Measurements from ENCODE around the gene SLX4IP.

The SLX4IP gene

DNA sequence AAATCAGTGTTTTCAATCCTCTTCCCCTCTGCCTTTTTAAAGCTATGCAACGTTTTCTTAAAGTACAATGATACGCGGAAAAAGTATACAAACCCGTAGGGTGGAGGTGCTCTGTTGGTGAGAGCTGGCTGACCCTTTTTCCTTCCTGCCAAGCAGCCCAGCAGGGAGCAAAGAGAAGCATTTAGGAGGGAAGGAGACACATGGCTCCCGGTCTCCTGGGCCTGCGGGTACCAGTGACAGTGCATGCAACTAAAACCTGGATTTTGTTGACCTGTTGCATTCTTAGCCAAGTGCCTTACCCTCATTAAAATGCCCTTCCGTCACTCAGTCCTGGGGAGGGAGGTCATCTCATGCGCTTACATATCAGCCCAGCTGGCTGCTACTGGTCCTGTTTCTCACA is 87.2 kb downstream of the SLX4IP start:
- no peak overlapping the region for H3K4me3 ChIP-seq (ENCODE audit: low read depth, low read length)
- TF ChIP-seq, protein P1, sequence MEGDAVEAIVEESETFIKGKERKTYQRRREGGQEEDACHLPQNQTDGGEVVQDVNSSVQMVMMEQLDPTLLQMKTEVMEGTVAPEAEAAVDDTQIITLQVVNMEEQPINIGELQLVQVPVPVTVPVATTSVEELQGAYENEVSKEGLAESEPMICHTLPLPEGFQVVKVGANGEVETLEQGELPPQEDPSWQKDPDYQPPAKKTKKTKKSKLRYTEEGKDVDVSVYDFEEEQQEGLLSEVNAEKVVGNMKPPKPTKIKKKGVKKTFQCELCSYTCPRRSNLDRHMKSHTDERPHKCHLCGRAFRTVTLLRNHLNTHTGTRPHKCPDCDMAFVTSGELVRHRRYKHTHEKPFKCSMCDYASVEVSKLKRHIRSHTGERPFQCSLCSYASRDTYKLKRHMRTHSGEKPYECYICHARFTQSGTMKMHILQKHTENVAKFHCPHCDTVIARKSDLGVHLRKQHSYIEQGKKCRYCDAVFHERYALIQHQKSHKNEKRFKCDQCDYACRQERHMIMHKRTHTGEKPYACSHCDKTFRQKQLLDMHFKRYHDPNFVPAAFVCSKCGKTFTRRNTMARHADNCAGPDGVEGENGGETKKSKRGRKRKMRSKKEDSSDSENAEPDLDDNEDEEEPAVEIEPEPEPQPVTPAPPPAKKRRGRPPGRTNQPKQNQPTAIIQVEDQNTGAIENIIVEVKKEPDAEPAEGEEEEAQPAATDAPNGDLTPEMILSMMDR (IDR thresholded peaks at IDR 0.05; ENCODE audit: borderline replicate concordance, insufficient read depth, low read depth, low read length), result no peak

DNA sequence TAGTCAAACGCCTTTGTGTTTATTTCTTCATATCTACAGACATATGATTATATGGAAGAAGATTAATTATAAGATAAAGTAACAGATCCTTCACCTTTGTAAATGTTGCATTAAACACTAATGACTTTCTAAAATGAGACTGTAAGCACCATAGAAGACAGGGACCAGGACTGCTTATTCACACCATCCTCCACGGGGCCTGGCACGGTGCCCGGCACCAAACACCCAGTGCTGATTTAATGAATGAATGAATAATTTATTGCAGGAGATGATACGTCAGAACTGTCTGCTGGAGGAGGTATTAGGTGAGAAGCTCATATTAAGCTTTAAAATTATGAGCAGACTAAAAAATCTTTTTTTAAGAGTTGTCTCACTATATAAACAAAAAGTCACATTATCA is 88.3 kb downstream of the SLX4IP start:
- no peak overlapping the region for H3K4me3 ChIP-seq (ENCODE audit: low read depth, low read length)
- TF ChIP-seq, protein P1 (IDR thresholded peaks at IDR 0.05; ENCODE audit: borderline replicate concordance, insufficient read depth, low read depth, low read length), result no peak

DNA sequence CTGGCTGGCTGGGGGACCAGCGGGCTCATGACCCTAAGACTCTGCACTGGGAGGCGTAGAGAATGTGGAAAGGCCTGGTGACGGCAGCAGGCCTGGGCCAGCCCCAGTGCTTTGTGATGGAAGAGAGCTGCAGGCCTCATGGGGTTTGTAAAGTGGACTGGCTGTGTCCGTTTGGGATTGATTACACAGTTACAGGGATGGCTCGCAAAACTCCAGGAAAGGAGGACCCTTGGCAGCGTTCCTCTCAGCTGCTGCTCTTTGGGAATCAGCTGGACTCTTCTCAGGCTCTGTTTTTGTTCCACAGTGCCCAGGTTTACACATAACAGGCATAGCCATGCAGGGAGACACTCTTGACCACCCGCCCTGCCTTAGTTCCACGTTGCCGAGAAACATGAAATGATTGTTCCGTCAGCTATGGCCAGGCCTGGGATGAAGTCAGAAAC is 89.0 kb downstream of the SLX4IP start:
- H3K4me3 ChIP-seq (ENCODE audit: low read depth, low read length), result no peak overlapping the region
- TF ChIP-seq, protein P1 (IDR thresholded peaks at IDR 0.05; ENCODE audit: borderline replicate concordance, insufficient read depth, low read depth, low read length), result no peak

DNA sequence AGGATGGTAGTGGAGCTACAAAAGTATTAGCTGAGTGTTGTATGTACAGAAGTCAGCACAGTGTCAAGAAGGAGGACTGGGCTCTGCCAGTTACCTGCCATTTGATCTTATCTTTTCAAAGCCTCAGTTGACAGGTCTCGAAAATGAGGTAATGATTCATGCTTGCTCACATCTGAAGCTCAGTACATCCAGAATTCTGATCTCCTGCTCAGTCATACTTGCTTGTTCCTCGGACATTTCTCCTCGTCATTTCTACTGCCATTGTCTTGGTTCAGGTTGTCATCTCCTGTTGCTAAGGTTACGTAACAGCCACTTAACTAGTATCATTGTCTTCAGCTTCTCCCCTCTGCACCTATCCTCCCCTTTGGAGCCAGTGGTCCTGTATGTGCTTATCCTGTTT is 89.5 kb downstream of the SLX4IP start:
- TF ChIP-seq, protein P1 (IDR thresholded peaks at IDR 0.05; ENCODE audit: borderline replicate concordance, insufficient read depth, low read depth, low read length), result no peak
- H3K4me3 ChIP-seq (ENCODE audit: low read depth, low read length), result no peak overlapping the region

DNA sequence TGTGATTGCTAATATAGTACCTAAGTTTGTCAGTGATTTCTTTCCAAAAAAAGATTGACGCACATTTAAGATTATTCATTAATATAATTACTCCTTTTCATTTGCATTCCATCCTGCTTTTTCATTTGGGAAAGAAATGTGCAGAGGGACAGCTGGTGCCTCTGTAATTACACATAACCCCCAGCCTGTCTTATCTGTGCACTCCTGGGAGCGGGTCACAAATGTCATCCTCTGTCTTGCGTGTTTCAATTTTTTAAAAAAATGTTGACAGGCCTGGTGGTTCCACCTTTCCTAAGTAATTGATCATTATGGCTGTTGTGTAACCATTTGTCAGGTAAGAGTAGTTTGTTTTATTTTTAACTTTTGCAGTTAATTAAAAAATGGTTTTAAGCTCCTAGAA is 92.7 kb downstream of the SLX4IP start:
- TF ChIP-seq, protein P1 (IDR thresholded peaks at IDR 0.05; ENCODE audit: borderline replicate concordance, insufficient read depth, low read depth, low read length), result no peak
- no peak overlapping the region for H3K4me3 ChIP-seq (ENCODE audit: low read depth, low read length)

DNA sequence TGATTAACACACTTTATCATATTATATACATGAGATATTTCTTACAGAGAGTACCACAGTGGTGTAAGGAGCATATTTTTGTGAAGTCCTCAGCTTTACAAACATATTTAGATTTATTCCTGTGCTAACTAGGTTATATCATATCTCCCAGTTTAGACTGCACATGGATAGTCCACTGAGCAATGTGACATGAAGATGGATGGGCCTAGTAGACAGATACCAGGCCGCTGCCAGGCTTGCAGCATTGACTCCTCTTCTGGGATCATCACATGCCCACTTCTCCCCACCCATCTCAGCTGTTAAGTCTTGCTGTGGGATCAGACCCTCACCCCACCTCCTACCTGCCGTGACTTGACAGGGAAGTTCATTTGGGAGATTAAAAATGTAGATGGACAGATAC is 95.8 kb downstream of the SLX4IP start:
- TF ChIP-seq, protein P1 (IDR thresholded peaks at IDR 0.05; ENCODE audit: borderline replicate concordance, insufficient read depth, low read depth, low read length), result no peak

DNA sequence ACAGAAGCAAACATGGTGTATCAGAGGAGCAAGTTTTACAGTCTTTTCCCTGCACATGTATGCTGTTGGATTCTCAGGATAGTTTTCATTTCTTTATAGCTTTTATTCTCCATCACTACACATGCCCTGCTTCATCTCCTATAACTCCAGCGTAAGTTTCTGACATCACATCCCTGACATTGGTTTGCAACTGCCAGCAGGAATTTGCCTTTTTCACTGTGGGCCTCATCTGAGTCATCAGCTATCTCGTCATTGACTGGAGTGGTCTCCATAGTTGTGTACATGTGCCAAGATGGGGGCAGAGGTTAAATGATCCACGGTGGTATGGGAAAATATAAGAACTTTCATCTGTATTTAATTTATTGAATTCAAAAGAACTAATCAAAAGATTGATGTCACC is 96.7 kb downstream of the SLX4IP start:
- TF ChIP-seq, protein P1 (IDR thresholded peaks at IDR 0.05; ENCODE audit: borderline replicate concordance, insufficient read depth, low read depth, low read length), result no peak
- no peak overlapping the region for H3K4me3 ChIP-seq (ENCODE audit: low read depth, low read length)

More for the DNA sequence above, 95.8 kb downstream of the SLX4IP start:
- no peak overlapping the region for H3K4me3 ChIP-seq (ENCODE audit: low read depth, low read length)

Data from GM12875 (cell line).